Liver (tissue), 9 donors: ENCODE data around the gene RAB22A. TPM values are rescaled to one million over a fixed set of nuclear protein-coding genes. Genes with fewer than 3 reads are reported as not detected.

Experiments used
- DNase-seq: peaks from one replicate; pipeline ENCODE4 v3.0.0-alpha.2; 2017; ENCODE audit warnings: low spot score
- H3K27ac ChIP-seq, 2 donors: one replicate each; pipeline ENCODE4 v1.7.0; 2013; ENCODE audit warnings: inconsistent platforms in 2 of 2, low read length in 2 of 2, control low read depth in 1 of 2, low read depth in 1 of 2, mild to moderate bottlenecking in 1 of 2
- H3K27me3 ChIP-seq, 4 donors: one replicate each; pipeline versions ENCODE4 v1.6.1 to v1.7.0; 2013; ENCODE audit warnings: low read length in 3 of 4, inconsistent platforms in 1 of 4, mild to moderate bottlenecking in 1 of 4, moderate library complexity in 1 of 4; ENCODE audit not compliant: control insufficient read depth in 4 of 4, insufficient read depth in 4 of 4
- H3K36me3 ChIP-seq, 4 donors: one replicate each; pipeline versions ENCODE4 v1.6.1 to v1.7.0; 2013; ENCODE audit warnings: low read length in 3 of 4, mild to moderate bottlenecking in 3 of 4, low read depth in 1 of 4, moderate library complexity in 1 of 4; ENCODE audit not compliant: control insufficient read depth in 4 of 4, insufficient read depth in 3 of 4
- H3K4me1 ChIP-seq, 4 donors: one replicate each; pipeline versions ENCODE4 v1.6.1 to v1.7.0; 2013; ENCODE audit warnings: low read length in 3 of 4, mild to moderate bottlenecking in 3 of 4, moderate library complexity in 1 of 4; ENCODE audit not compliant: control insufficient read depth in 4 of 4, insufficient read depth in 4 of 4
- H3K4me3 ChIP-seq, 3 donors: one replicate each; pipeline versions ENCODE4 v1.6.1 to v1.7.0; 2013; ENCODE audit warnings: low read length in 3 of 3, control low read depth in 1 of 3, low read depth in 1 of 3, mild to moderate bottlenecking in 1 of 3
- H3K9ac ChIP-seq, 2 donors: one replicate each; pipeline ENCODE4 v1.7.0; 2013; ENCODE audit warnings: low read length in 2 of 2, mild to moderate bottlenecking in 2 of 2, moderate library complexity in 2 of 2, control low read depth in 1 of 2, low read depth in 1 of 2
- H3K9me3 ChIP-seq, 4 donors: one replicate each; pipeline versions ENCODE4 v1.6.1 to v1.7.0; 2013; ENCODE audit warnings: low read length in 3 of 4; ENCODE audit not compliant: control insufficient read depth in 4 of 4
- EGR1 ChIP-seq, 2 donors: IDR thresholded peaks; 2 replicates each; pipeline ENCODE4 v1.6.1; 2016 to 2018; ENCODE audit warnings: antibody characterized with exemption in 2 of 2, low read depth in 2 of 2
- FOXA1 ChIP-seq: IDR thresholded peaks from 2 replicates; pipeline ENCODE4 v1.6.1; 2016; ENCODE audit warnings: antibody characterized with exemption
- FOXA2 ChIP-seq: IDR thresholded peaks from 2 replicates; pipeline ENCODE4 v1.6.1; 2016; ENCODE audit warnings: antibody characterized with exemption
- GABPA ChIP-seq, 2 donors: IDR thresholded peaks in 1 of 2; conservative IDR thresholded peaks in 1 of 2; 2 replicates each; pipeline ENCODE4 v1.6.1; 2016; ENCODE audit warnings: antibody characterized with exemption in 2 of 2, mild to moderate bottlenecking in 1 of 2, moderate library complexity in 1 of 2
- HNF4A ChIP-seq, 2 donors: conservative IDR thresholded peaks; 2 replicates each; pipeline ENCODE4 v1.6.1; 2016; ENCODE audit warnings: antibody characterized with exemption in 2 of 2, mild to moderate bottlenecking in 2 of 2
- HNF4G ChIP-seq: IDR thresholded peaks from 2 replicates; pipeline ENCODE4 v1.6.1; 2016; ENCODE audit warnings: antibody characterized with exemption
- JUND ChIP-seq, 2 donors: IDR thresholded peaks; 2 replicates each; pipeline ENCODE4 v1.6.1; 2016; ENCODE audit warnings: antibody characterized with exemption in 2 of 2
- NR2F2 ChIP-seq: IDR thresholded peaks from 2 replicates; pipeline ENCODE4 v1.6.1; 2016; ENCODE audit warnings: antibody characterized with exemption
- RXRA ChIP-seq, 2 donors: IDR thresholded peaks; 2 replicates each; pipeline ENCODE4 v1.6.1; 2017 to 2018; ENCODE audit warnings: antibody characterized with exemption in 2 of 2, mild to moderate bottlenecking in 1 of 2
- SP1 ChIP-seq: IDR thresholded peaks from 2 replicates; pipeline ENCODE4 v1.6.1; 2018; ENCODE audit warnings: antibody characterized with exemption, mild to moderate bottlenecking
- TAF1 ChIP-seq: conservative IDR thresholded peaks from 2 replicates; pipeline ENCODE4 v1.6.1; 2016; ENCODE audit warnings: antibody characterized with exemption, mild to moderate bottlenecking
- YY1 ChIP-seq: IDR thresholded peaks from 2 replicates; pipeline ENCODE4 v1.6.1; 2016; ENCODE audit warnings: antibody characterized with exemption, mild to moderate bottlenecking
- WGBS: extraction: QIAGEN DNeasy Blood & Tissue Kit; methylation state at CpG from one replicate; pipeline ENCODE4 v1.1.7; 2013; 5-methylcytosine and 5-hydroxymethylcytosine counted together
- polyA plus RNA-seq, 2 donors: library from polyadenylated mRNA; stranded (reverse) in 1 of 2; unstranded in 1 of 2; fragments of 200-250 nt in 1 of 2; fragments of >200 nt in 1 of 2; fragmentation: Nextera tagmentation in 1 of 2; extraction: Ambion mirVana in 1 of 2; gene quantifications; one replicate each; pipeline versions ENCODE4 v1.2.1 to v1.2.3, GENCODE V29; 2013 to 2015
- total RNA-seq, 2 donors: library from RNA; depleted of rRNA; stranded (reverse); fragments of >200 nt; gene quantifications; one replicate each; pipeline ENCODE4 v1.2.3, GENCODE V29; 2014
- TF ChIP-seq, protein P1 (sequence below): IDR thresholded peaks from 2 replicates; pipeline ENCODE4 v1.6.1; 2016; ENCODE audit warnings: antibody characterized with exemption, mild to moderate bottlenecking
- TF ChIP-seq, protein P2 (sequence below): fragments of 150-350 bp; IDR thresholded peaks from 2 replicates; pipeline ENCODE4 v1.5.1; 2017; ENCODE audit warnings: improper control_type of control experiment, low read depth, low read length; ENCODE audit not compliant: missing input control
- TF ChIP-seq, protein P3 (sequence below): IDR thresholded peaks from 2 replicates; pipeline ENCODE4 v1.6.1; 2016; ENCODE audit warnings: antibody characterized with exemption
- TF ChIP-seq, protein P4 (sequence below): IDR thresholded peaks from 2 replicates; pipeline ENCODE4 v1.6.1; 2016; ENCODE audit warnings: antibody characterized with exemption
- TF ChIP-seq, protein P5 (sequence below): IDR thresholded peaks from 2 replicates; pipeline ENCODE4 v1.6.1; 2016; ENCODE audit warnings: antibody characterized with exemption
- donor health status: healthy.
- donor health status: healthy.
- donor health status: healthy.
- donor health status: healthy.
- donor health status: healthy.

The RAB22A gene
- total and polyA plus RNA-seq, 4 donors, result 3.0 to 8.1 (median 5.8) TPM

DNA sequence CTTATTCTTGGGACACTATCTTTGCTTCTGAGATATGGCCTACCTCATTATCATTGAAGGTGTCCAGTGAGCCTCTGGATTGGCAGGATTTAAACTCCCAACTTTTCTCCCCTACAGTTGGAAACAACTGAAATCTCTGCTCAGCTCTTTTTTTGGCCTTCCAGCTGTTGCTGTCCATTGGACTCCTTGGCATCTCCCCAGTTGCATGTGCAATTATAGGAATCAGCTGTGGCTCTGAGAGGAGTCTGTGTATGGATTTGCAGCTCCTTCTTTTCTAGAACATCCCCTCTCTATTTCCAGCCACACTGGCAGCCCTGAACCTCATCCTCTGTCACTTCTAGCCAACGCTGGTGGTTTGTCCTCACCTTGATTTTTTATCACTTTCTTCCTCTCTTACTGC is 21.2 kb downstream of the RAB22A start:
- no peaks in the 10 kb centered on the region for H3K27me3 ChIP-seq
- TF ChIP-seq EGR1 (IDR thresholded peaks at IDR 0.05; ENCODE audit: low read depth in 2 of 2) (no peak), SP1 (no peak), FOXA2 (no peak), FOXA1 (no peak), RXRA (IDR thresholded peaks at IDR 0.05) (no peak), HNF4A (conservative IDR thresholded peaks at IDR 0.05) (no peak), GABPA (IDR thresholded peaks at IDR 0.05 in 1 of 2, conservative IDR thresholded peaks at IDR 0.05 in 1 of 2) (no peak), JUND (IDR thresholded peaks at IDR 0.05) (no peak)
- TF ChIP-seq, protein P1, sequence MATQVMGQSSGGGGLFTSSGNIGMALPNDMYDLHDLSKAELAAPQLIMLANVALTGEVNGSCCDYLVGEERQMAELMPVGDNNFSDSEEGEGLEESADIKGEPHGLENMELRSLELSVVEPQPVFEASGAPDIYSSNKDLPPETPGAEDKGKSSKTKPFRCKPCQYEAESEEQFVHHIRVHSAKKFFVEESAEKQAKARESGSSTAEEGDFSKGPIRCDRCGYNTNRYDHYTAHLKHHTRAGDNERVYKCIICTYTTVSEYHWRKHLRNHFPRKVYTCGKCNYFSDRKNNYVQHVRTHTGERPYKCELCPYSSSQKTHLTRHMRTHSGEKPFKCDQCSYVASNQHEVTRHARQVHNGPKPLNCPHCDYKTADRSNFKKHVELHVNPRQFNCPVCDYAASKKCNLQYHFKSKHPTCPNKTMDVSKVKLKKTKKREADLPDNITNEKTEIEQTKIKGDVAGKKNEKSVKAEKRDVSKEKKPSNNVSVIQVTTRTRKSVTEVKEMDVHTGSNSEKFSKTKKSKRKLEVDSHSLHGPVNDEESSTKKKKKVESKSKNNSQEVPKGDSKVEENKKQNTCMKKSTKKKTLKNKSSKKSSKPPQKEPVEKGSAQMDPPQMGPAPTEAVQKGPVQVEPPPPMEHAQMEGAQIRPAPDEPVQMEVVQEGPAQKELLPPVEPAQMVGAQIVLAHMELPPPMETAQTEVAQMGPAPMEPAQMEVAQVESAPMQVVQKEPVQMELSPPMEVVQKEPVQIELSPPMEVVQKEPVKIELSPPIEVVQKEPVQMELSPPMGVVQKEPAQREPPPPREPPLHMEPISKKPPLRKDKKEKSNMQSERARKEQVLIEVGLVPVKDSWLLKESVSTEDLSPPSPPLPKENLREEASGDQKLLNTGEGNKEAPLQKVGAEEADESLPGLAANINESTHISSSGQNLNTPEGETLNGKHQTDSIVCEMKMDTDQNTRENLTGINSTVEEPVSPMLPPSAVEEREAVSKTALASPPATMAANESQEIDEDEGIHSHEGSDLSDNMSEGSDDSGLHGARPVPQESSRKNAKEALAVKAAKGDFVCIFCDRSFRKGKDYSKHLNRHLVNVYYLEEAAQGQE, result no peak
- TF ChIP-seq, protein P2, sequence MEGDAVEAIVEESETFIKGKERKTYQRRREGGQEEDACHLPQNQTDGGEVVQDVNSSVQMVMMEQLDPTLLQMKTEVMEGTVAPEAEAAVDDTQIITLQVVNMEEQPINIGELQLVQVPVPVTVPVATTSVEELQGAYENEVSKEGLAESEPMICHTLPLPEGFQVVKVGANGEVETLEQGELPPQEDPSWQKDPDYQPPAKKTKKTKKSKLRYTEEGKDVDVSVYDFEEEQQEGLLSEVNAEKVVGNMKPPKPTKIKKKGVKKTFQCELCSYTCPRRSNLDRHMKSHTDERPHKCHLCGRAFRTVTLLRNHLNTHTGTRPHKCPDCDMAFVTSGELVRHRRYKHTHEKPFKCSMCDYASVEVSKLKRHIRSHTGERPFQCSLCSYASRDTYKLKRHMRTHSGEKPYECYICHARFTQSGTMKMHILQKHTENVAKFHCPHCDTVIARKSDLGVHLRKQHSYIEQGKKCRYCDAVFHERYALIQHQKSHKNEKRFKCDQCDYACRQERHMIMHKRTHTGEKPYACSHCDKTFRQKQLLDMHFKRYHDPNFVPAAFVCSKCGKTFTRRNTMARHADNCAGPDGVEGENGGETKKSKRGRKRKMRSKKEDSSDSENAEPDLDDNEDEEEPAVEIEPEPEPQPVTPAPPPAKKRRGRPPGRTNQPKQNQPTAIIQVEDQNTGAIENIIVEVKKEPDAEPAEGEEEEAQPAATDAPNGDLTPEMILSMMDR, result no peak
- TF ChIP-seq, protein P3, sequence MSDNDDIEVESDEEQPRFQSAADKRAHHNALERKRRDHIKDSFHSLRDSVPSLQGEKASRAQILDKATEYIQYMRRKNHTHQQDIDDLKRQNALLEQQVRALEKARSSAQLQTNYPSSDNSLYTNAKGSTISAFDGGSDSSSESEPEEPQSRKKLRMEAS, result no peak
- TF ChIP-seq, protein P4, sequence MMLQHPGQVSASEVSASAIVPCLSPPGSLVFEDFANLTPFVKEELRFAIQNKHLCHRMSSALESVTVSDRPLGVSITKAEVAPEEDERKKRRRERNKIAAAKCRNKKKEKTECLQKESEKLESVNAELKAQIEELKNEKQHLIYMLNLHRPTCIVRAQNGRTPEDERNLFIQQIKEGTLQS, result no peak
- TF ChIP-seq, protein P5, sequence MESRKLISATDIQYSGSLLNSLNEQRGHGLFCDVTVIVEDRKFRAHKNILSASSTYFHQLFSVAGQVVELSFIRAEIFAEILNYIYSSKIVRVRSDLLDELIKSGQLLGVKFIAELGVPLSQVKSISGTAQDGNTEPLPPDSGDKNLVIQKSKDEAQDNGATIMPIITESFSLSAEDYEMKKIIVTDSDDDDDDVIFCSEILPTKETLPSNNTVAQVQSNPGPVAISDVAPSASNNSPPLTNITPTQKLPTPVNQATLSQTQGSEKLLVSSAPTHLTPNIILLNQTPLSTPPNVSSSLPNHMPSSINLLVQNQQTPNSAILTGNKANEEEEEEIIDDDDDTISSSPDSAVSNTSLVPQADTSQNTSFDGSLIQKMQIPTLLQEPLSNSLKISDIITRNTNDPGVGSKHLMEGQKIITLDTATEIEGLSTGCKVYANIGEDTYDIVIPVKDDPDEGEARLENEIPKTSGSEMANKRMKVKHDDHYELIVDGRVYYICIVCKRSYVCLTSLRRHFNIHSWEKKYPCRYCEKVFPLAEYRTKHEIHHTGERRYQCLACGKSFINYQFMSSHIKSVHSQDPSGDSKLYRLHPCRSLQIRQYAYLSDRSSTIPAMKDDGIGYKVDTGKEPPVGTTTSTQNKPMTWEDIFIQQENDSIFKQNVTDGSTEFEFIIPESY, result no peak
- no peaks in the 10 kb centered on the region for H3K36me3 ChIP-seq
- WGBS, result 80% methylated on average over 1 of the region's 1 CpG
- H3K4me3 ChIP-seq, result no peak overlapping the region
- no peak overlapping the region for H3K9ac ChIP-seq
- no peak for DNase-seq
- H3K27ac ChIP-seq, result no peak overlapping the region
- peaks cover 0 to 4% (median 1%) of the 10 kb centered on the region in 4 donors for H3K4me1 ChIP-seq
- H3K9me3 ChIP-seq, result no peaks in the 10 kb centered on the region

DNA sequence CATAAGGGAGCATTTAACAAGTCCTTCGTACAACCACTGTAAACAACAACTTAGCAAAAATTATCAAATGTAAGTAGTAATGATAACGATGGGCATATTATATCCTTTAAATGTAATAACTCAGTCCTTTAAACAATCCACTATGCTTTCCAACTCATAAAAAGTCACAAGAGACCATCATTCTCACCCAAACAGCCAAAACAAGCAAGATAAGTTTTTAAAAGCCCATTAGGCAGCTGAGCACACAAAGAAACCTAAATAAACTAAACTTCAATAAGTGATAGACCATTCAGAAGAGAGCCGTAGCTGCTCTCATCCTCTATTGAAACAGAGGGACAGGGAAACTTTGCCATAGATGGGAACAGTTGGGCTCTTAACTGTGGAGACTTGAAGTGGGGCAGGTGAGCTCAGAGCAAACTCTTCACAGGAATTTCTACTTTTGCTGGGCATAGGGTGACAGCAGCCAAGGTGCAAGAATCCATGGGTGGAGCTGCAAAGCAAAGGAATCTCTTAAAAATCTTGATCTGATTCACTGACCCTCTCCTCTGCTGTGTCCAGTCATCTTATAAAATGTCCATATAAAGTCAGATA is 22.5 kb downstream of the RAB22A start:
- H3K36me3 ChIP-seq, result no peaks in the 10 kb centered on the region
- TF ChIP-seq SP1, result no peak
- TF ChIP-seq JUND (IDR thresholded peaks at IDR 0.05), result no peak
- TF ChIP-seq, protein P2, result no peak
- TF ChIP-seq NR2F2, result no peak
- TF ChIP-seq YY1, result no peak
- TF ChIP-seq, protein P5, result no peak
- no peak for TF ChIP-seq EGR1 (IDR thresholded peaks at IDR 0.05; ENCODE audit: low read depth in 2 of 2)
- TF ChIP-seq, protein P4, result no peak
- TF ChIP-seq, protein P3, result no peak
- no peak for TF ChIP-seq HNF4A (conservative IDR thresholded peaks at IDR 0.05)
- TF ChIP-seq HNF4G, result no peak
- no peak for TF ChIP-seq TAF1
- no peak for TF ChIP-seq FOXA2
- TF ChIP-seq GABPA (IDR thresholded peaks at IDR 0.05 in 1 of 2, conservative IDR thresholded peaks at IDR 0.05 in 1 of 2), result no peak
- no peak for DNase-seq
- no peak overlapping the region for H3K4me3 ChIP-seq
- no peak overlapping the region for H3K9ac ChIP-seq
- no peak overlapping the region for H3K27ac ChIP-seq
- 73% methylated on average over 3 of the region's 3 CpGs for WGBS
- H3K4me1 ChIP-seq, result peaks cover 0 to 4% (median 1%) of the 10 kb centered on the region in 4 donors
- no peaks in the 10 kb centered on the region for H3K9me3 ChIP-seq
- H3K27me3 ChIP-seq, result no peaks in the 10 kb centered on the region
